GM19043 (cell line): Measurements from ENCODE around the gene JPH2.

Experiments used
- ATAC-seq: cut with Tn5 transposase; IDR thresholded peaks from one replicate; pipeline ENCODE4 v1.9.1; 2021; ENCODE audit warnings: low read depth; ENCODE audit not compliant: unreplicated experiment

JPH2 gene

GRCh38 chr20:44083220-44083933, 103.6 kb downstream of the JPH2 start:
- no peak for ATAC-seq

- no peak for ATAC-seq
Measured at GRCh38 chr20:44081888-44082287, 105.1 kb downstream of the JPH2 start.

GRCh38 chr20:44081476-44081875, 105.5 kb downstream of the JPH2 start:
- no peak for ATAC-seq

GRCh38 chr20:44080646-44081267, 106.2 kb downstream of the JPH2 start:
- ATAC-seq: no peak

GRCh38 chr20:44080064-44080463, 106.9 kb downstream of the JPH2 start:
- ATAC-seq: no peak

GRCh38 chr20:44079291-44079690, 107.7 kb downstream of the JPH2 start:
- no peak for ATAC-seq

- ATAC-seq: no peak
Measured at GRCh38 chr20:44075950-44076232, 111.1 kb downstream of the JPH2 start.

GRCh38 chr20:44075191-44075949, 111.6 kb downstream of the JPH2 start:
- no peak for ATAC-seq

- ATAC-seq: no peak
Measured at GRCh38 chr20:44074252-44075151, 112.5 kb downstream of the JPH2 start.

GRCh38 chr20:44073675-44074071, 113.3 kb downstream of the JPH2 start:
- no peak for ATAC-seq

- ATAC-seq: no peak
Measured at GRCh38 chr20:44073011-44073674, 113.8 kb downstream of the JPH2 start.

- ATAC-seq: peak; percentile 37
Measured at GRCh38 chr20:44072384-44072783, 114.6 kb downstream of the JPH2 start.

GRCh38 chr20:44071526-44072111, 115.4 kb downstream of the JPH2 start:
- ATAC-seq: no peak

GRCh38 chr20:44071057-44071456, 115.9 kb downstream of the JPH2 start:
- ATAC-seq: no peak

- ATAC-seq: no peak
Measured at GRCh38 chr20:44070139-44070900, 116.7 kb downstream of the JPH2 start.

- peak; percentile 58 for ATAC-seq
Measured at GRCh38 chr20:44069203-44070011, 117.6 kb downstream of the JPH2 start.

- ATAC-seq: no peak
Measured at GRCh38 chr20:44068316-44069201, 118.4 kb downstream of the JPH2 start.
